GM19452 (cell line): ENCODE measurements around the gene HTRA2.

Source experiments
- ATAC-seq: cut with Tn5 transposase; IDR thresholded peaks from one replicate; pipeline ENCODE4 v1.9.1; 2021; ENCODE audit not compliant: unreplicated experiment

The HTRA2 gene

GRCh38 chr2:74515271-74515980, 14.3 kb upstream of the HTRA2 start:
- ATAC-seq = peak; percentile 14

DNA sequence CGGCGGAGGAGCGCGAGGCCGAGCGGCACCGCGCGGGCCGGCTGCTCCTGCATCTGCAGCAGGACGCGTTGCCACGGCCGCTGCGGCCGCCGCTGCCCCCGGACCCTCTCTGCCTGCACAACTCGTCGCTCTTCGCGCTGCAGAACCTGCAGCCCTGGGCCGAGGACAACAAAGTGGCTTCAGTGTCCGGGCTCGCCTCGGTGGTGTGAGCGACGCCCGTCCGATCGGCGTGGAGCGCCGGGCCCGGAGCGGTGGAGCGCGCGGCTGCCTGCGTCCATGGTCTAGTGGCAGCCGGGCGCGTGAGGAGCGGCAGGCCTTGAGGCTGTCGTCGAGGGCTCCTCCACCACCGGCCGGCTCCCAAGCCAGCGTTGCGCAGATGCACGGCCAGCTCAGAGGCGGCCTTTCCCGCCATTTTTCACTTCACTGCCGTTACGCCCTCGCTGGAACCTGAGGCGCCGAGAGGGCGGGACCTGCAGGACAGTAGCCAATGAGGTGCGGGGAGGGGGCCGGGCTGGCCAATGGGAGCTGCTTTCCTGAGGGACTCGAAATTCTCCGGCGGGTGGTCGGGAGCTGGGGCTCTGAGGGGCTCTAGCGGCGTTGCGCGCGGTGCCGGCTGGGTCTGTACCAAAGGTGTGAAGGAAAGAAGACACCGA, 13.6 kb upstream of the HTRA2 start:
- ATAC-seq = peak; percentile 64

GRCh38 chr2:74516650-74517049, 13.1 kb upstream of the HTRA2 start:
- ATAC-seq = no peak

GRCh38 chr2:74522516-74522915, 7.2 kb upstream of the HTRA2 start:
- no peak for ATAC-seq

DNA sequence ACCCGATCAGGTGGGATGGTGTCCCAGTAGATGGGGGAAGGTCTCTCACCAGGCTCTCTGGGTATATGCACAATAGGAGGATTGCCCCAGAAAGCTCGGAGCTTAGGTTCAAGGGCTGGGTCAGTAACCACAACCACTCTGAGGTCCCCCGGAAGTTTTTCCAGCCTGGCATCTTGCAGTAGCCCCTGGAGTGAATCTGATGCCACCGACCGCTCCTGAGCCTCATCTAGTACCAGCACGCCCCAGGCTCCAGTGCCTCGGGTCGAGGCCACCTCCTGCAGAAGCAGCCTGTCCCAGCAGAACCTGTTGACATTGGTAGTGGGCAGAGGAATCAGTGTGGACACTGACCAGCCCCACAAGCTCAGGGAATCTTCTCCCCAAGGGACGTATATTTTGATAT, 5.7 kb upstream of the HTRA2 start:
- ATAC-seq = no peak

DNA sequence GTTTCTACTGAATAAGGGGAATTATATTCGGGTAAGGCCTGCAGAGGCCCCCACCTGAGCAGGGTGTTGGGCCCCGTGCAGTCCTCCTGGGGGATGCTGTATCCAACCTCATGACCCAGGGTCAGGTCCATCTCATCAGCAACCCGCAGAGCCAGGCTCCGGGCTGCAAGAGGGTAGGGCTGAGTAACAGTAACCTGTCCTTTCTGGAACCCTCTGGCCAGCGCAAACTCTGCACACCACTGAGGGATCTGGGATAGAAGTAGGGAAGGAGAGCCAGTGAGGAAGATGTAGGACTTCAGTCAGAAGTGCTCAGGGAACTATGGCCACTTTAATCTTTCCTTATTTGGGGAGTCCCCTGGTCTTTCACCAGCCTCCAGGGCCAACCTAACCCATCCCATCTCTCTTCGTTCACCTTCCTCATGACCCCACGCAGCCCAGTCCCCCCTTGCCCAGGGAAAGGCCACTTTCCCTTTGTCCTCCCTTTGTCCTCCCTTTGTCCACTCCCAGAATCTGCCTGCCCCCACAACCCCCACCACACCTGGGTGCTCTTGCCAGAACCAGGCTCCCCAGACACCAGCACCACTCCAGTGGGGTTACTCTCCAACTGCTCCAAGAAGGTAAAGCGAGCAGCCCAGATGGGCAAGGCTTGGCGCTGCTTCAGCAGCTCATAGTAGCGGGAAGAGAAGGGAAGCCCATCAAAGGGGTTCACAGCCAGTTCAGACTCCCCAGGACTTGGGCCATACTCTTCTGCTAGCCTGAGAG, 4.6 kb upstream of the HTRA2 start:
- ATAC-seq = no peak

- no peak for ATAC-seq
Measured at GRCh38 chr2:74525717-74526648, 3.8 kb upstream of the HTRA2 start, which contains the start of gene DQX1. Gene DQX1, minus strand, starts transcription at chr2:74526231. Its CDS starts 502 bp downstream, at chr2:74525729.

DNA sequence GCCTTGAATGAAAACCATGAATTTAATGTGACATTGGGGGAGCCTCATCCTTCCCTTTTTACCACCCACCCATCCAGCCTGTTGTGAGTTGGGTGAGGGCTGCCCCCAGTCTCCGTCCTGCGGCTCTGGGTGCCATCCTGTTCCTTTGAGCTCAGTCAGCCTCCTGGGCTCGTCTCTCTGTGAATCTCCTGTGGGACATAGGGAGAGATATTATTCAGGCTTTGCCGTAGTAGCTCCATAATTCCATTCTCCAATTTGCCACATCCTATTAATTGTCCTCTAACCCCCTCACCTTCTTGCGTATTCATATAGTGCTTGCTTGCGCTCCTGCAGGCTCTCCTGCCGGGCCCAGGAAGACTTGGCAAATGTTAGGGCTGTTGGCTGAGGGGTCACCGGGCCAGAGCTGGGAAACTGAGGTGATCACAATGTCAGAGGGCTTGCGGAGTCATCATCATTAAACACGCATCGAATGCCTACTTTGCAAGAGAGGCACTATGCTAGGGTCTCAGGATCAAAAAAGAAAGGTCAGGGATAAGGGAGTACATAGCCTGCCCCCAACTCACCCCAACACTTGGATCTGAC, 3.0 kb upstream of the HTRA2 start:
- no peak for ATAC-seq

DNA sequence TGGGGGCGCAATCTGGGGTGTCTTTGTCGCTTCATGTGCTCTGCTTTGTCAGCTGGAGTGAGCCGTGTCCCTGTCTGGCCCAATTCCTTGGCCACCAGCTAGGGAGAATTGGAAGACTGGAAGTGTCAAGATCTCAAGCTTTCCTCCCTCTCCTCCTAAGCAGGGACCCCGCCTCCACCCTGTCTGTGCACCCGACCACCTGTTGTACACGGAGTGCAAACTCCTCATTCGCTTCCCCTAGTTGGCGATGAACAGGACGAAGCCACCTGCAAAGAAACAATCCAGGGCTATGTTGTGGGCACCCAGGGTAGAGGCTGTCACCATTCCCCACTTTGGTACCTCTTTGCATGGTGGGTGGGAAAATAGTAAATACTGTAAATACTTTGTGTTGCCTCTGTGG, 2.0 kb upstream of the HTRA2 start:
- no peak for ATAC-seq

- peak; percentile 4 for ATAC-seq
Measured at GRCh38 chr2:74528600-74529356, 955 bp upstream of the HTRA2 start.

GRCh38 chr2:74530239-74531187, 780 bp downstream of the HTRA2 start:
- ATAC-seq = peak; percentile 38

DNA sequence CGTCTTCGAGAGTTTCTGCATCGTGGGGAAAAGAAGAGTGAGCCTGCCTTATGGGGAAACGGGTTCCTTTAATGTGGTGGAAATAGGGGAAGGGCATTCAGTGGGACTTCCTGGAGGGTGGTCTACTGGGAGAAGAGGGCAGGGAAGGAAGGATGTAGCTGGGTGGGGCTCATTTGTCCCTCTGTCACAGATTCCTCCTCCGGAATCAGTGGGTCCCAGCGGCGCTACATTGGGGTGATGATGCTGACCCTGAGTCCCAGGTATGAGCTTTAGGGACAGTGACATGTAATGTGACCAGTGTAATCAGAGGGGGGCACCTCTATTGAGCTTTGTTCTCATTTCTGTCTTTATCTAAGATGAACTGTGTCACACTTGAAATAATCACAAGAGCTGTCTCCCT, 1.9 kb downstream of the HTRA2 start:
- no peak for ATAC-seq

GRCh38 chr2:74532222-74532621, 2.5 kb downstream of the HTRA2 start:
- ATAC-seq = no peak

- no peak for ATAC-seq
Measured at GRCh38 chr2:74533464-74533863, 3.7 kb downstream of the HTRA2 start.

DNA sequence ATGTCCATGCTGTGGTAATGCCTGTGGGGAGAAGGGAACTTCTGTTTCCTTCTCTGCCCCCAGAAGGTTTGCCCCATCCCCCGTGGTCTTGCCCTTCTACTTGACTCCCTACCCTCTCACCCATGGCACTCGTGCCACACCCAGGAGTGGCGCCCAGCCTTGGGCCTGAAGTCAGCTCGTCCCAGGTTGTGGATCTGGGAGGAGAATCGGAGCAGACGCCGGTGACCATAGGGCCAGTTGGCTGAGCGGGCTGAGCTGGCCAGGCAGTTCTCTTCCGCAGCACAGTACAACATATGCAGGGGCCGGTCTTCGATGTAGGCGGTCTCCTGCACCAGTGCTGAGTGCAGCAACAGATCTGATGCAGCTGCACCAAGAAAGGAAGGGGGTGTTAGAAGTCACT, 4.7 kb downstream of the HTRA2 start:
- ATAC-seq = no peak

DNA sequence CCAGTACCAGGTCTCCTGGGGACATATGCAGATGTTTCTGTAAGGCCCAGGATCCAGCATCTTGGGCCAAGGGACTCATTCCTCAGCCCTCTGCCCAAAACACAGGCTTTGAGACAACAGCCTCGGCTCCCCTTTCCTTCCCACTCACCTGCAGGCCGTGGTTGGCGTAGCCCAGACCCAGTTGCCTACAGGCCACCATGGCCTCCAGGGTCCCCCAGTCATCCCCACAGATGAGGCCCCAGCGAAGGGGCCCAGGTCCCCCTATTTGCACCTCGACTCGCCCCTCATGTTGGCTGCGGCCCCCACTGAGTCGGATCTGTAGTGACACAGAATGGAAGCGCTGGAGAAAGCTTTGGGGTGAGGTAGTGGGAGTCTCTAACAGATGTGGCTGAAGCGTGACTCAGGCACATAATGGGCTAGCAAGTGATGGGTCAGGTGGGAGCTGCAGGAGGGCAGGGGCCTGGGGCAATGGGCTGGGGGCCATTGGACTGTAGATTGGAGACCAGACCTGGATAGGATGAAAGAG, 5.8 kb downstream of the HTRA2 start:
- no peak for ATAC-seq

DNA sequence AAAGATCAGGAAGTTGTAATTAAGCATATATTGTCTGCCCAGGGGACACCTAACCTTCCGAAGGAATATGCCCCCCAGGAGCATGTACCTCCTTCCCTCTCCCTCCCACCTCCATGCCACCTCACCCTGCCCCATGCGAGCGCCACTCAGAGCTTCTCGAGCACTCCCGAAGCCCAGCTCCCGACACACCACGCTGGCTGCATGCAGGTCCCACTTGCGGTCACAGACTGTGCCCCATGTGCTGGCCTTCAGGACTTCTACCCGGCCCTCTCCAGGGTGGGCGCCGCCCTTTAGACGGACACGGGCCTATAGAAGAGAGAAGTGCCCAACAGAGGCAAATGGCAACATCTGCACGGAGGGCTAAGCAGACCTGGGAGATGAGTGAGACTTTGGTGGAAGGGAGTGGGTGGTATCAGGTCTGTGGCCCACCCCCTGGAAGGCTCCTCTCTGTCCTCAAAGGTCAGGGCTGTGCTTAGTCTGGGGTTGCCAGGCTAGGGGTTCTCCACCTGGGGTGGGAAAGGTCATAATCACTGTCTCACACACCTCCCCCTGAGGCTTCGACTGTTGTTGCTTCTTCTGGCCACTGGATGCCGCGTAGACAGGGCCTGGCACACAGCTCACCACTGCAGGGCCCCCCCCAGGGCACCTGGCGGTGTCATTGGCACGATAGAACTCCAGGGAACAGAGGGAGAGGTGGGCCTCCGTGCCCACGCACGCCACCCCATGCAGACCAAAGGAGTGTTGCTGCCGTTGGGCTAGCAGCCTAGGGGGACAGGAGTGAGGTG, 6.6 kb downstream of the HTRA2 start:
- ATAC-seq = no peak

- ATAC-seq = no peak
Measured at GRCh38 chr2:74537140-74537539, 7.4 kb downstream of the HTRA2 start.
